Osteoblast (primary cell): ENCODE data around the gene HOXA10. TPM values are rescaled to one million over a fixed set of nuclear protein-coding genes. Genes with fewer than 3 reads are reported as not detected.

Experiments
- DNase-seq: peaks from one replicate; pipeline ENCODE4 v3.0.0; 2011; ENCODE audit warnings: low spot score, mixed read lengths; ENCODE audit not compliant: insufficient read length; ENCODE audit errors: missing footprints
- H2AFZ ChIP-seq: 2 replicates; pipeline ENCODE4 v1.6.0; 2011; ENCODE audit warnings: mild to moderate bottlenecking, low read length
- H3K27ac ChIP-seq: 2 replicates; pipeline ENCODE4 v1.5.1; 2011; ENCODE audit warnings: mild to moderate bottlenecking, low read depth, low read length, moderate library complexity
- H3K27me3 ChIP-seq: 2 replicates; pipeline ENCODE4 v1.6.0; 2012; ENCODE audit warnings: mild to moderate bottlenecking, control low read depth, inconsistent platforms, low read length, moderate library complexity; ENCODE audit not compliant: insufficient read depth
- H3K36me3 ChIP-seq: 2 replicates; pipeline ENCODE4 v1.5.1; 2011; ENCODE audit warnings: mild to moderate bottlenecking, low read length, control low read depth, moderate library complexity; ENCODE audit not compliant: insufficient read depth
- H3K4me1 ChIP-seq: 2 replicates; pipeline ENCODE4 v1.5.1; 2011; ENCODE audit warnings: mild to moderate bottlenecking, low read length, control low read depth, moderate library complexity; ENCODE audit not compliant: insufficient read depth
- H3K4me2 ChIP-seq: 2 replicates; pipeline ENCODE4 v1.6.0; 2011; ENCODE audit warnings: mild to moderate bottlenecking, low read length; ENCODE audit not compliant: insufficient read depth
- H3K4me3 ChIP-seq: fragments of 200-600 bp; sonication (generic); 3 replicates; pipeline ENCODE4 v1.5.1; 2012; ENCODE audit warnings: mild to moderate bottlenecking, low read length, inconsistent platforms; ENCODE audit not compliant: insufficient read depth
- H3K79me2 ChIP-seq: 2 replicates; pipeline ENCODE4 v1.6.0; 2012; ENCODE audit warnings: mild to moderate bottlenecking, low read length, control low read depth, inconsistent platforms; ENCODE audit not compliant: insufficient read depth
- H3K9me3 ChIP-seq: 2 replicates; pipeline ENCODE4 v1.5.1; 2011; ENCODE audit warnings: low read depth, low read length, control low read depth
- H4K20me1 ChIP-seq: 2 replicates; pipeline ENCODE4 v1.6.0; 2012; ENCODE audit warnings: mild to moderate bottlenecking, low read length, control low read depth; ENCODE audit not compliant: insufficient read depth
- CTCF ChIP-seq: IDR thresholded peaks from 2 replicates; pipeline ENCODE4 v1.5.1; 2011; ENCODE audit warnings: mild to moderate bottlenecking, low read depth, low read length, moderate library complexity; ENCODE audit errors: extremely low read depth
- total RNA-seq: library from RNA; depleted of rRNA; stranded (reverse); fragments of >200 nt; gene quantifications from 2 replicates; pipeline ENCODE4 v1.2.3, GENCODE V29; 2012

Gene HOXA10
- total RNA-seq, 1 donor: 43.1 TPM

GRCh38 chr7:27176524-27176845 lies 2.4 kb upstream of the HOXA10 start:
- peak overlapping the region; percentile 99 for H3K4me2 ChIP-seq
- peaks cover 98% of the 10 kb centered on the region for H3K79me2 ChIP-seq
- no peak for DNase-seq
- no peaks in the 10 kb centered on the region for H3K9me3 ChIP-seq
- no peak for TF ChIP-seq CTCF
- peaks cover 7% of the 10 kb centered on the region for H3K36me3 ChIP-seq
- peaks cover 7% of the 10 kb centered on the region for H4K20me1 ChIP-seq
- H3K4me3 ChIP-seq: peak overlapping the region; percentile 75
- peak overlapping the region; percentile 76 for H3K27ac ChIP-seq
- H3K4me1 ChIP-seq: peaks cover 55% of the 10 kb centered on the region
- no peak overlapping the region for H2AFZ ChIP-seq
- no peaks in the 10 kb centered on the region for H3K27me3 ChIP-seq

GRCh38 chr7:27175626-27176523 lies 1.8 kb upstream of the HOXA10 start:
- Histone ChIP-seq H3K27ac (peak overlapping the region; percentile 76), H4K20me1 (peaks cover 7% of the 10 kb centered on the region), H3K79me2 (peaks cover 98% of the 10 kb centered on the region), H3K4me3 (peak overlapping the region; percentile 75), H3K4me1 (peaks cover 50% of the 10 kb centered on the region), H3K36me3 (peaks cover 12% of the 10 kb centered on the region), H2AFZ (peak overlapping the region; percentile 49), H3K9me3 (no peaks in the 10 kb centered on the region), H3K4me2 (peak overlapping the region; percentile 99), H3K27me3 (no peaks in the 10 kb centered on the region)
- no peak for TF ChIP-seq CTCF
- no peak for DNase-seq

- peak overlapping the region; percentile 76 for H3K27ac ChIP-seq
- no peaks in the 10 kb centered on the region for H3K27me3 ChIP-seq
- peaks cover 43% of the 10 kb centered on the region for H3K4me1 ChIP-seq
- H4K20me1 ChIP-seq: peaks cover 7% of the 10 kb centered on the region
- H3K4me2 ChIP-seq: peak overlapping the region; percentile 99
- H3K79me2 ChIP-seq: peaks cover 98% of the 10 kb centered on the region
- no peak for DNase-seq
- peak overlapping the region; percentile 75 for H3K4me3 ChIP-seq
- no peaks in the 10 kb centered on the region for H3K9me3 ChIP-seq
- no peak overlapping the region for H2AFZ ChIP-seq
- H3K36me3 ChIP-seq: peaks cover 12% of the 10 kb centered on the region
- TF ChIP-seq CTCF: no peak
Measured at GRCh38 chr7:27174874-27175625, 930 bp upstream of the HOXA10 start.

- no peak for TF ChIP-seq CTCF
- Histone ChIP-seq H3K27me3 (no peaks in the 10 kb centered on the region), H3K36me3 (peaks cover 13% of the 10 kb centered on the region), H3K4me3 (peak overlapping the region; percentile 75), H3K79me2 (peaks cover 100% of the 10 kb centered on the region), H3K4me2 (peak overlapping the region; percentile 99), H3K27ac (peak overlapping the region; percentile 76), H3K4me1 (peaks cover 43% of the 10 kb centered on the region), H2AFZ (no peak overlapping the region), H3K9me3 (no peaks in the 10 kb centered on the region), H4K20me1 (peaks cover 7% of the 10 kb centered on the region)
- DNase-seq: peak; percentile 79
Measured at GRCh38 chr7:27173511-27173955, 587 bp downstream of the HOXA10 start.
